KOPT-K1 (cell line): ENCODE data around the gene AJM1.
"Not testable (repeated sequence)": the region's sequence is repeated elsewhere in the genome, so short reads cannot be mapped to it uniquely, and the experiment has no call there.

Experiments used
- H3K27ac ChIP-seq: fragments of 200-600 bp; sonication (generic); 2 replicates; pipeline ENCODE4 v1.5.1; 2016; ENCODE audit warnings: antibody characterized with exemption, mild to moderate bottlenecking, low read depth, low read length; ENCODE audit not compliant: poor library complexity, severe bottlenecking
- H3K36me3 ChIP-seq: fragments of 200-600 bp; sonication (generic); 2 replicates; pipeline ENCODE4 v1.5.1; 2017; ENCODE audit warnings: antibody characterized with exemption, mild to moderate bottlenecking, low read length, moderate library complexity; ENCODE audit not compliant: insufficient read depth
- H3K9me3 ChIP-seq: fragments of 200-600 bp; sonication (generic); 2 replicates; pipeline ENCODE4 v1.5.1; 2017; ENCODE audit warnings: antibody characterized with exemption, low read length, mild to moderate bottlenecking; ENCODE audit not compliant: insufficient read depth, poor library complexity, severe bottlenecking

AJM1 gene

GRCh38 chr9:136835162-136835931, 6.9 kb upstream of the AJM1 start:
- no peak overlapping the region for H3K27ac ChIP-seq
- H3K9me3 ChIP-seq: no peaks in the 10 kb centered on the region
- H3K36me3 ChIP-seq: peaks cover 41% of the 10 kb centered on the region

GRCh38 chr9:136835932-136836904, 6.1 kb upstream of the AJM1 start:
- H3K9me3 ChIP-seq: no peaks in the 10 kb centered on the region
- H3K27ac ChIP-seq: no peak overlapping the region
- H3K36me3 ChIP-seq: peaks cover 39% of the 10 kb centered on the region

GRCh38 chr9:136837146-136837855, 5.0 kb upstream of the AJM1 start:
- no peaks in the 10 kb centered on the region for H3K9me3 ChIP-seq
- peaks cover 28% of the 10 kb centered on the region for H3K36me3 ChIP-seq
- H3K27ac ChIP-seq: no peak overlapping the region

GRCh38 chr9:136837856-136838277, 4.4 kb upstream of the AJM1 start:
- not testable (repeated sequence) for H3K27ac ChIP-seq, H3K9me3 ChIP-seq
- peaks cover 25% of the 10 kb centered on the region for H3K36me3 ChIP-seq

GRCh38 chr9:136838314-136839228, 3.7 kb upstream of the AJM1 start:
- Histone ChIP-seq H3K36me3 (peaks cover 25% of the 10 kb centered on the region), H3K27ac (no peak overlapping the region)

GRCh38 chr9:136839229-136840139, 2.8 kb upstream of the AJM1 start:
- Histone ChIP-seq H3K9me3 (no peaks in the 10 kb centered on the region), H3K27ac (no peak overlapping the region), H3K36me3 (peaks cover 25% of the 10 kb centered on the region)

More at GRCh38 chr9:136838314-136839228, 3.7 kb upstream of the AJM1 start:
- no peaks in the 10 kb centered on the region for H3K9me3 ChIP-seq

GRCh38 chr9:136840140-136840876, 2.0 kb upstream of the AJM1 start:
- Histone ChIP-seq H3K27ac (no peak overlapping the region), H3K9me3 (no peaks in the 10 kb centered on the region), H3K36me3 (peaks cover 25% of the 10 kb centered on the region)

- H3K27ac ChIP-seq: no peak overlapping the region
- H3K36me3 ChIP-seq: peaks cover 25% of the 10 kb centered on the region
- no peaks in the 10 kb centered on the region for H3K9me3 ChIP-seq
Observed at GRCh38 chr9:136840877-136841645, 1.2 kb upstream of the AJM1 start.

- not testable (repeated sequence) for H3K27ac ChIP-seq, H3K9me3 ChIP-seq
- H3K36me3 ChIP-seq: peaks cover 25% of the 10 kb centered on the region
Observed at GRCh38 chr9:136841646-136842379, 465 bp upstream of the AJM1 start.

GRCh38 chr9:136843159-136843800, 1.0 kb downstream of the AJM1 start:
- H3K36me3 ChIP-seq: peaks cover 25% of the 10 kb centered on the region
- H3K9me3 ChIP-seq, H3K27ac ChIP-seq: not testable (repeated sequence)
